ENCODE data around the gene ACSF2.

ACSF2 gene

GRCh38 chr17:50479522-50480141 is 53.6 kb downstream of the ACSF2 start:
- H3K9ac ChIP-seq (ENCODE audit: low read length): peak overlapping the region; percentile 61; the same call in 1 of the 2 replicates
- peak overlapping the region; percentile 72 for H2AFZ ChIP-seq (ENCODE audit: low read length)
- H3K9me2 ChIP-seq (replicated peaks; ENCODE audit: insufficient read depth, low read length): no peaks in the 10 kb centered on the region
- no peaks in the 10 kb centered on the region for H4K20me1 ChIP-seq (ENCODE audit: insufficient read depth, low read length)
- peak overlapping the region; percentile 81 for H3K4me3 ChIP-seq (ENCODE audit: low read length)
- no peaks in the 10 kb centered on the region for H3K9me3 ChIP-seq (replicated peaks; ENCODE audit: insufficient read depth, low read length)
- H3F3A ChIP-seq (ENCODE audit: insufficient read depth, low read length): peaks cover 12% of the 10 kb centered on the region
- H3K4me2 ChIP-seq (ENCODE audit: low read depth, low read length): peak overlapping the region; percentile 79
- H3K27me3 ChIP-seq (replicated peaks; ENCODE audit: insufficient read depth, low read length): no peaks in the 10 kb centered on the region
- DNase-seq: peak; percentile 86
- TF ChIP-seq EZH2phosphoT487 (IDR thresholded peaks at IDR 0.05; ENCODE audit: low read length) (no peak), CTCF (IDR thresholded peaks at IDR 0.05; ENCODE audit: low read length) (peak; percentile 59)
- H3K36me3 ChIP-seq (replicated peaks; ENCODE audit: insufficient read depth, low read length): no peaks in the 10 kb centered on the region; the same call in 1 of the 2 replicates
- H3K27ac ChIP-seq (ENCODE audit: low read length): no peak overlapping the region
- peaks cover 9% of the 10 kb centered on the region; the same call in 1 of the 2 replicates for H3K4me1 ChIP-seq (ENCODE audit: low read length)
- H3K79me2 ChIP-seq (ENCODE audit: low read length): peaks cover 9% of the 10 kb centered on the region

GRCh38 chr17:50480142-50480764 is 54.2 kb downstream of the ACSF2 start:
- Histone ChIP-seq H3K27ac (ENCODE audit: low read length) (no peak overlapping the region), H2AFZ (ENCODE audit: low read length) (no peak overlapping the region), H3K27me3 (replicated peaks; ENCODE audit: insufficient read depth, low read length) (no peaks in the 10 kb centered on the region), H4K20me1 (ENCODE audit: insufficient read depth, low read length) (no peaks in the 10 kb centered on the region), H3K36me3 (replicated peaks; ENCODE audit: insufficient read depth, low read length) (no peaks in the 10 kb centered on the region; the same call in 1 of the 2 replicates), H3F3A (ENCODE audit: insufficient read depth, low read length) (peaks cover 12% of the 10 kb centered on the region), H3K4me1 (ENCODE audit: low read length) (peaks cover 9% of the 10 kb centered on the region; the same call in 1 of the 2 replicates), H3K79me2 (ENCODE audit: low read length) (peaks cover 9% of the 10 kb centered on the region), H3K9me2 (replicated peaks; ENCODE audit: insufficient read depth, low read length) (no peaks in the 10 kb centered on the region), H3K9me3 (replicated peaks; ENCODE audit: insufficient read depth, low read length) (no peaks in the 10 kb centered on the region), H3K9ac (ENCODE audit: low read length) (no peak overlapping the region), H3K4me3 (ENCODE audit: low read length) (no peak overlapping the region), H3K4me2 (ENCODE audit: low read depth, low read length) (peak overlapping the region; percentile 79; the same call in 1 of the 2 replicates)
- DNase-seq: no peak
- no peak for TF ChIP-seq CTCF (IDR thresholded peaks at IDR 0.05; ENCODE audit: low read length)
- no peak for TF ChIP-seq EZH2 (optimal IDR thresholded peaks at IDR 0.05; ENCODE audit: low read depth, low read length)
- TF ChIP-seq EZH2phosphoT487 (IDR thresholded peaks at IDR 0.05; ENCODE audit: low read length): no peak

DNA sequence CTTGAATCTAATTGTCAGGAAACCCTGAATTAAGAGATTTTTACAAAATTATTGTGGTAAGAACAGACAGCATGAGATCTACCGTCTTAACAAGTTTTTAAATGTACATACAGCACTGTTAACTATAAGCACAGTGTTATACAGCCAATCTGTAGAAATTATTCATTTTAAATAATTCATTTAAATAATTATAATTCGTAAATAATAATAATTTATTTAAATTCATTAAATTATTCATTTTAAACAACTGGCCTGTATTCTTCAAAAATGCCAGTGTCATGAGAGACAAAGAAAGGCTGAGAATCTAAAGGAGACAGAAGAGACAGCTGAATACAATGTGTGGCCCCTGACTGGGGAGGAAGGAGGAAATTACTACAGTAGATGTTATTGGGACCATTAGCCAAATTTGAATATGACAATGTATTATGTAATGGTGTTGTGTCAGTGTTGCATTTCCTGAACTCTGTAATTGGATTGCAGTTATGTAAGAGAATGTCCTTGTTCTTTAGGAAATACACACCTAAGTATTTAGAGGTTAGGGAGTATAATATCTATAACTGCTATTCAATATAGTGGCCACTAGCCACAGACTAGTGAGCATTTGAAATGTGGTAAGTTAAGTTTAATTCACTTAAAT is 55.0 kb downstream of the ACSF2 start:
- TF ChIP-seq EZH2phosphoT487 (IDR thresholded peaks at IDR 0.05; ENCODE audit: low read length) (no peak), CTCF (IDR thresholded peaks at IDR 0.05; ENCODE audit: low read length) (no peak), EZH2 (optimal IDR thresholded peaks at IDR 0.05; ENCODE audit: low read depth, low read length) (no peak)
- no peak overlapping the region for H3K27ac ChIP-seq (ENCODE audit: low read length)
- H3K9me3 ChIP-seq (replicated peaks; ENCODE audit: insufficient read depth, low read length): no peaks in the 10 kb centered on the region
- no peak overlapping the region for H2AFZ ChIP-seq (ENCODE audit: low read length)
- H3K4me1 ChIP-seq (ENCODE audit: low read length): peaks cover 9% of the 10 kb centered on the region; the same call in 1 of the 2 replicates
- H3K4me3 ChIP-seq (ENCODE audit: low read length): no peak overlapping the region
- no peaks in the 10 kb centered on the region; the same call in 1 of the 2 replicates for H3K36me3 ChIP-seq (replicated peaks; ENCODE audit: insufficient read depth, low read length)
- no peaks in the 10 kb centered on the region for H3K9me2 ChIP-seq (replicated peaks; ENCODE audit: insufficient read depth, low read length)
- no peak for DNase-seq
- H3K27me3 ChIP-seq (replicated peaks; ENCODE audit: insufficient read depth, low read length): no peaks in the 10 kb centered on the region
- no peak overlapping the region for H3K4me2 ChIP-seq (ENCODE audit: low read depth, low read length)
- no peak overlapping the region for H3K9ac ChIP-seq (ENCODE audit: low read length)
- peaks cover 12% of the 10 kb centered on the region for H3F3A ChIP-seq (ENCODE audit: insufficient read depth, low read length)
- H3K79me2 ChIP-seq (ENCODE audit: low read length): peaks cover 9% of the 10 kb centered on the region
- no peaks in the 10 kb centered on the region for H4K20me1 ChIP-seq (ENCODE audit: insufficient read depth, low read length)
